HEK293 (cell line): Measurements from ENCODE around the gene ABR.

ENCODE experiments used
- FEZF1 ChIP-seq: fragments of 450-650 bp; formaldehyde crosslinking; IDR thresholded peaks from 2 replicates; pipeline ENCODE4 v1.5.1; 2016; ENCODE audit warnings: missing biosample characterization, missing genetic modification characterization
- KLF1 ChIP-seq: fragments of 450-650 bp; formaldehyde crosslinking; IDR thresholded peaks from 2 replicates; pipeline ENCODE4 v1.5.1; 2016; ENCODE audit warnings: missing biosample characterization, missing genetic modification characterization
- KLF8 ChIP-seq: fragments of 450-650 bp; formaldehyde crosslinking; IDR thresholded peaks from 2 replicates; pipeline ENCODE4 v1.5.1; 2016; ENCODE audit warnings: missing biosample characterization, missing genetic modification characterization
- MEIS1 ChIP-seq: sonication (generic); formaldehyde crosslinking; IDR thresholded peaks from 2 replicates; pipeline ENCODE4 v1.8.1; 2022; ENCODE audit warnings: missing genetic modification reagents, mild to moderate bottlenecking, borderline replicate concordance
- RBAK ChIP-seq: fragments of 450-650 bp; formaldehyde crosslinking; IDR thresholded peaks from 2 replicates; pipeline ENCODE4 v1.5.1; 2016; ENCODE audit warnings: missing biosample characterization, missing genetic modification characterization
- SALL2 ChIP-seq: fragments of 450-650 bp; formaldehyde crosslinking; IDR thresholded peaks from 2 replicates; pipeline ENCODE4 v1.5.0; 2017; ENCODE audit warnings: missing biosample characterization, mild to moderate bottlenecking, missing genetic modification characterization, borderline replicate concordance
- ZBTB8A ChIP-seq: fragments of 450-650 bp; formaldehyde crosslinking; IDR thresholded peaks from 2 replicates; pipeline ENCODE4 v1.5.1; 2016; ENCODE audit warnings: missing biosample characterization, missing genetic modification characterization
- ZNF140 ChIP-seq: fragments of 450-650 bp; formaldehyde crosslinking; IDR thresholded peaks from 2 replicates; pipeline ENCODE4 v1.5.1; 2016; ENCODE audit warnings: missing biosample characterization, missing genetic modification characterization
- ZNF16 ChIP-seq: fragments of 450-650 bp; formaldehyde crosslinking; IDR thresholded peaks from 2 replicates; pipeline ENCODE4 v1.5.1; 2016; ENCODE audit warnings: low read depth, missing biosample characterization, missing genetic modification characterization
- ZNF169 ChIP-seq: fragments of 450-650 bp; formaldehyde crosslinking; IDR thresholded peaks from 2 replicates; pipeline ENCODE4 v1.5.1; 2016; ENCODE audit warnings: missing biosample characterization, missing genetic modification characterization
- ZNF184 ChIP-seq: fragments of 450-650 bp; IDR thresholded peaks from 2 replicates; pipeline ENCODE4 v1.5.1; 2018; ENCODE audit warnings: missing biosample characterization, mild to moderate bottlenecking, missing genetic modification characterization
- ZNF19 ChIP-seq: fragments of 450-650 bp; formaldehyde crosslinking; IDR thresholded peaks from 2 replicates; pipeline ENCODE4; 2016; ENCODE audit warnings: missing biosample characterization, missing genetic modification characterization, low read depth
- ZNF223 ChIP-seq: fragments of 450-650 bp; formaldehyde crosslinking; IDR thresholded peaks from 2 replicates; pipeline ENCODE4 v1.5.1; 2016; ENCODE audit warnings: missing biosample characterization, missing genetic modification characterization
- ZNF426 ChIP-seq: fragments of 450-650 bp; formaldehyde crosslinking; IDR thresholded peaks from 2 replicates; pipeline ENCODE4 v1.5.1; 2017; ENCODE audit warnings: missing biosample characterization, missing genetic modification characterization, mild to moderate bottlenecking, inconsistent platforms, moderate library complexity
- ZNF433 ChIP-seq: fragments of 450-650 bp; formaldehyde crosslinking; IDR thresholded peaks from 2 replicates; pipeline ENCODE4 v1.5.1; 2016; ENCODE audit warnings: missing biosample characterization, missing genetic modification characterization, low read depth
- ZNF501 ChIP-seq: fragments of 450-650 bp; formaldehyde crosslinking; IDR thresholded peaks from 2 replicates; pipeline ENCODE4 v1.5.1; 2016; ENCODE audit warnings: missing biosample characterization, missing genetic modification characterization
- ZNF529 ChIP-seq: fragments of 450-650 bp; formaldehyde crosslinking; IDR thresholded peaks from 2 replicates; pipeline ENCODE4 v1.5.1; 2017; ENCODE audit warnings: missing genetic modification characterization, missing biosample characterization; ENCODE audit not compliant: insufficient replicate concordance
- ZNF548 ChIP-seq: fragments of 450-650 bp; formaldehyde crosslinking; IDR thresholded peaks from 2 replicates; pipeline ENCODE4 v1.5.1; 2016; ENCODE audit warnings: missing biosample characterization, missing genetic modification characterization
- ZNF555 ChIP-seq: fragments of 450-650 bp; formaldehyde crosslinking; conservative IDR thresholded peaks from 2 replicates; pipeline ENCODE4 v1.5.1; 2017; ENCODE audit warnings: missing biosample characterization, mild to moderate bottlenecking, missing genetic modification characterization, inconsistent platforms
- ZNF621 ChIP-seq: fragments of 450-650 bp; formaldehyde crosslinking; IDR thresholded peaks from 2 replicates; pipeline ENCODE4 v1.5.1; 2017; ENCODE audit warnings: missing biosample characterization, missing genetic modification characterization
- ZNF658 ChIP-seq: fragments of 450-650 bp; formaldehyde crosslinking; IDR thresholded peaks from 2 replicates; pipeline ENCODE4; 2016; ENCODE audit warnings: missing biosample characterization, missing genetic modification characterization
- ZNF664 ChIP-seq: fragments of 450-650 bp; formaldehyde crosslinking; IDR thresholded peaks from 2 replicates; pipeline ENCODE4 v1.5.1; 2016; ENCODE audit warnings: missing biosample characterization, missing genetic modification characterization
- ZNF677 ChIP-seq: fragments of 450-650 bp; IDR thresholded peaks from 2 replicates; pipeline ENCODE4 v1.5.0; 2018; ENCODE audit warnings: missing biosample characterization, mild to moderate bottlenecking, missing genetic modification characterization, moderate library complexity
- ZNF768 ChIP-seq: fragments of 450-650 bp; formaldehyde crosslinking; IDR thresholded peaks from 2 replicates; pipeline ENCODE4 v1.5.1; 2018; ENCODE audit warnings: missing biosample characterization, mild to moderate bottlenecking, missing genetic modification characterization
- ZNF777 ChIP-seq: fragments of 450-650 bp; formaldehyde crosslinking; IDR thresholded peaks from 2 replicates; pipeline ENCODE4 v1.5.1; 2017; ENCODE audit warnings: missing biosample characterization, missing genetic modification characterization, borderline replicate concordance
- ZNF785 ChIP-seq: fragments of 450-650 bp; formaldehyde crosslinking; IDR thresholded peaks from 2 replicates; pipeline ENCODE4 v1.5.1; 2016; ENCODE audit warnings: missing biosample characterization, missing genetic modification characterization
- ZNF792 ChIP-seq: fragments of 450-650 bp; formaldehyde crosslinking; IDR thresholded peaks from 2 replicates; pipeline ENCODE4 v1.5.1; 2016; ENCODE audit warnings: missing biosample characterization, missing genetic modification characterization
- TF ChIP-seq, protein P1 (sequence below): fragments of 450-650 bp; formaldehyde crosslinking; IDR thresholded peaks from 2 replicates; pipeline ENCODE4 v1.5.1; 2016; ENCODE audit warnings: missing biosample characterization, missing genetic modification characterization
- TF ChIP-seq, protein P2 (sequence below): fragments of 450-650 bp; formaldehyde crosslinking; IDR thresholded peaks from 2 replicates; pipeline ENCODE4 v1.5.1; 2016; ENCODE audit warnings: missing biosample characterization, missing genetic modification characterization
- TF ChIP-seq, protein P3 (sequence below): fragments of 450-650 bp; formaldehyde crosslinking; IDR thresholded peaks from 2 replicates; pipeline ENCODE4; 2016; ENCODE audit warnings: missing biosample characterization, missing genetic modification characterization
- TF ChIP-seq, protein P4 (sequence below): fragments of 450-650 bp; formaldehyde crosslinking; IDR thresholded peaks from 2 replicates; pipeline ENCODE4 v1.5.1; 2017; ENCODE audit warnings: missing biosample characterization, missing genetic modification characterization

Gene ABR

DNA sequence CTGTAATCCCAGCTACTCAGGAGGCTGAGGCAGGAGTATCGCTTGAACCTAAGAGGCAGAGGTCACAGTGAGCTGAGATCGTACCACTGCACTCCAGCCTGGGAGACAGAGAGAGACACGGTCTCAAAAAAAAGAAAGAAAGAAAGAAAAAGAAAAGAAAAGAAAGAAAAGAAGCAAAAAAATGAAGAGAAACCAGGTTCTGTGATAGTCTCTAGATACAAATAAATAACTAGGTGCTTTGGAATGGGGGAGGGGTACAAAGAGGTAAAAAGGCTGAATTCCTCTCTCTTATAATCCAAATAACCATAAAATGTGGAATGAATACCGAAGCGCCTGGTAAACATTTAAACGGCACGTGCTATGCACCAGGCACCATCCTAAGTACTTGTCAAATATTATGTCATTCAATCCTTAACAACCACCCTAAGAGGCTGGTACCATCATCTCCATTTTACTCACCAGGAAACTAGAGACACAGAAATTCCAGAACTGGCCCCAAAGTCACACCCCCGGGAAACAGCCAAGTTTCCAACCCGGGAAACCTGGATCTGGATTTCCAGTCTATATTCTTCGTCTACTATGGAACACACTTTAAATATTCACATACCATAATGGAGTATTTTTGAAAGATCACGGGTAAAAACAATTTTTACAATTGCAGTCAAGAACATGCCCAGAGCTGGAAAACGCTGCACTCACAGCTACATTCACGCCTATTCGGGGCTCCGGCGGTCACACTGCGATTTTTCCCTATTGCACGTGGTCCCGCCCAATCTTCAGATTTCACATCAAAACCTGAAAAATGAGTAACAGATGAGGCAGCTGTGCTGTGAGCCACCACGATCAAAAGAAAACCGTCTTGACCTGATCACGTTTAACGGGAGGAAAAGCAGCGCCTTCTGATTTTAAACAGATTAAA is 210.7 kb downstream of the ABR start (continued):
- TF ChIP-seq ZNF501 (tag by site-specific recombination) (no peak), ZNF529 (no peak), ZBTB8A (tag by site-specific recombination) (no peak), ZNF785 (tag by site-specific recombination) (no peak), ZNF677 (tag by site-specific recombination) (no peak), ZNF16 (tag by site-specific recombination) (no peak), RBAK (tag by site-specific recombination) (no peak), ZNF658 (tag by site-specific recombination) (no peak), ZNF621 (tag by site-specific recombination) (no peak), ZNF19 (tag by site-specific recombination) (no peak), ZNF184 (tag by site-specific recombination) (no peak; the same call in 1 of the 2 replicates), MEIS1 (no peak), ZNF169 (tag by site-specific recombination) (no peak), ZNF426 (tag by site-specific recombination) (no peak), ZNF140 (tag by site-specific recombination) (no peak), ZNF664 (tag by site-specific recombination) (no peak), ZNF768 (tag by site-specific recombination) (no peak), KLF8 (tag by site-specific recombination) (no peak), ZNF548 (no peak), ZNF555 (tag by site-specific recombination) (no peak), ZNF223 (tag by site-specific recombination) (no peak), SALL2 (tag by site-specific recombination) (no peak), ZNF777 (tag by site-specific recombination) (no peak), ZNF792 (tag by site-specific recombination) (no peak), KLF1 (tag by site-specific recombination) (no peak), FEZF1 (tag by site-specific recombination) (peak; percentile 61), ZNF433 (tag by site-specific recombination) (no peak)
- TF ChIP-seq, protein P1, sequence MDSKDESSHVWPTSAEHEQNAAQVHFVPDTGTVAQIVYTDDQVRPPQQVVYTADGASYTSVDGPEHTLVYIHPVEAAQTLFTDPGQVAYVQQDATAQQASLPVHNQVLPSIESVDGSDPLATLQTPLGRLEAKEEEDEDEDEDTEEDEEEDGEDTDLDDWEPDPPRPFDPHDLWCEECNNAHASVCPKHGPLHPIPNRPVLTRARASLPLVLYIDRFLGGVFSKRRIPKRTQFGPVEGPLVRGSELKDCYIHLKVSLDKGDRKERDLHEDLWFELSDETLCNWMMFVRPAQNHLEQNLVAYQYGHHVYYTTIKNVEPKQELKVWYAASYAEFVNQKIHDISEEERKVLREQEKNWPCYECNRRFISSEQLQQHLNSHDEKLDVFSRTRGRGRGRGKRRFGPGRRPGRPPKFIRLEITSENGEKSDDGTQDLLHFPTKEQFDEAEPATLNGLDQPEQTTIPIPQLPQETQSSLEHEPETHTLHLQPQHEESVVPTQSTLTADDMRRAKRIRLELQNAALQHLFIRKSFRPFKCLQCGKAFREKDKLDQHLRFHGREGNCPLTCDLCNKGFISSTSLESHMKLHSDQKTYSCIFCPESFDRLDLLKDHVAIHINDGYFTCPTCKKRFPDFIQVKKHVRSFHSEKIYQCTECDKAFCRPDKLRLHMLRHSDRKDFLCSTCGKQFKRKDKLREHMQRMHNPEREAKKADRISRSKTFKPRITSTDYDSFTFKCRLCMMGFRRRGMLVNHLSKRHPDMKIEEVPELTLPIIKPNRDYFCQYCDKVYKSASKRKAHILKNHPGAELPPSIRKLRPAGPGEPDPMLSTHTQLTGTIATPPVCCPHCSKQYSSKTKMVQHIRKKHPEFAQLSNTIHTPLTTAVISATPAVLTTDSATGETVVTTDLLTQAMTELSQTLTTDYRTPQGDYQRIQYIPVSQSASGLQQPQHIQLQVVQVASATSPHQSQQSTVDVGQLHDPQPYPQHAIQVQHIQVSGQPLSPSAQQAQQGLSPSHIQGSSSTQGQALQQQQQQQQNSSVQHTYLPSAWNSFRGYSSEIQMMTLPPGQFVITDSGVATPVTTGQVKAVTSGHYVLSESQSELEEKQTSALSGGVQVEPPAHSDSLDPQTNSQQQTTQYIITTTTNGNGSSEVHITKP, result peak; percentile 90
- TF ChIP-seq, protein P2, sequence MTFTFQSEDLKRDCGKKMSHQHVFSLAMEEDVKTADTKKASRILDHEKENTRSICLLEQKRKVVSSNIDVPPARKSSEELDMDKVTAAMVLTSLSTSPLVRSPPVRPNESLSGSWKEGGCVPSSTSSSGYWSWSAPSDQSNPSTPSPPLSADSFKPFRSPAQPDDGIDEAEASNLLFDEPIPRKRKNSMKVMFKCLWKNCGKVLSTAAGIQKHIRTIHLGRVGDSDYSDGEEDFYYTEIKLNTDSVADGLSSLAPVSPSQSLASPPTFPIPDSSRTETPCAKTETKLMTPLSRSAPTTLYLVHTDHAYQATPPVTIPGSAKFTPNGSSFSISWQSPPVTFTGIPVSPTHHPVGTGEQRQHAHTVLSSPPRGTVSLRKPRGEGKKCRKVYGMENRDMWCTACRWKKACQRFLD, result no peak
- TF ChIP-seq, protein P3, sequence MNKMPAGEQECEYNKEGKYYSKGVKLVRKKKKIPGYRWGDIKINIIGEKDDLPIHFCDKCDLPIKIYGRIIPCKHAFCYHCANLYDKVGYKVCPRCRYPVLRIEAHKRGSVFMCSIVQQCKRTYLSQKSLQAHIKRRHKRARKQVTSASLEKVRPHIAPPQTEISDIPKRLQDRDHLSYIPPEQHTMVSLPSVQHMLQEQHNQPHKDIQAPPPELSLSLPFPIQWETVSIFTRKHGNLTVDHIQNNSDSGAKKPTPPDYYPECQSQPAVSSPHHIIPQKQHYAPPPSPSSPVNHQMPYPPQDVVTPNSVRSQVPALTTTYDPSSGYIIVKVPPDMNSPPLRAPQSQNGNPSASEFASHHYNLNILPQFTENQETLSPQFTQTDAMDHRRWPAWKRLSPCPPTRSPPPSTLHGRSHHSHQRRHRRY (tag by site-specific recombination), result no peak
- TF ChIP-seq, protein P4, sequence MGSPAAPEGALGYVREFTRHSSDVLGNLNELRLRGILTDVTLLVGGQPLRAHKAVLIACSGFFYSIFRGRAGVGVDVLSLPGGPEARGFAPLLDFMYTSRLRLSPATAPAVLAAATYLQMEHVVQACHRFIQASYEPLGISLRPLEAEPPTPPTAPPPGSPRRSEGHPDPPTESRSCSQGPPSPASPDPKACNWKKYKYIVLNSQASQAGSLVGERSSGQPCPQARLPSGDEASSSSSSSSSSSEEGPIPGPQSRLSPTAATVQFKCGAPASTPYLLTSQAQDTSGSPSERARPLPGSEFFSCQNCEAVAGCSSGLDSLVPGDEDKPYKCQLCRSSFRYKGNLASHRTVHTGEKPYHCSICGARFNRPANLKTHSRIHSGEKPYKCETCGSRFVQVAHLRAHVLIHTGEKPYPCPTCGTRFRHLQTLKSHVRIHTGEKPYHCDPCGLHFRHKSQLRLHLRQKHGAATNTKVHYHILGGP, result no peak
